Mesodermal cell (in vitro differentiated cells): Measurements from ENCODE around the gene SPATA13.

ENCODE experiments used
- H3K27ac ChIP-seq: 2 replicates; pipeline ENCODE4 v1.7.0; 2013; ENCODE audit warnings: mild to moderate bottlenecking, low read depth, low read length, moderate library complexity; ENCODE audit not compliant: severe bottlenecking
- H3K36me3 ChIP-seq: 2 replicates; pipeline ENCODE4 v1.7.1; 2013; ENCODE audit warnings: mild to moderate bottlenecking, low read length, moderate library complexity; ENCODE audit not compliant: control insufficient read depth, insufficient read depth
- H3K4me1 ChIP-seq: one replicate; pipeline ENCODE4 v1.7.1; 2013; ENCODE audit warnings: mild to moderate bottlenecking, low read length; ENCODE audit not compliant: insufficient read depth, control insufficient read depth, poor library complexity, severe bottlenecking
- H3K4me3 ChIP-seq: 2 replicates; pipeline ENCODE4 v1.7.0; 2013; ENCODE audit warnings: low read length, control low read depth, mild to moderate bottlenecking; ENCODE audit not compliant: insufficient read depth, poor library complexity, severe bottlenecking; ENCODE audit errors: extremely low read depth
- H3K9me3 ChIP-seq: 2 replicates; pipeline ENCODE4 v1.7.1; 2013; ENCODE audit warnings: mild to moderate bottlenecking, low read length, moderate library complexity; ENCODE audit not compliant: control insufficient read depth
- WGBS, 2 experiments: methylation state at CpG; one replicate each; pipeline ENCODE4 v1.1.5; 2013; ENCODE audit warnings: missing lambda C conversion rate in 2 of 2; ENCODE audit not compliant: insufficient coverage in 2 of 2; 5-methylcytosine and 5-hydroxymethylcytosine counted together

The SPATA13 gene

GRCh38 chr13:24277761-24278160, 117.2 kb downstream of the SPATA13 start:
- no peaks in the 10 kb centered on the region for H3K9me3 ChIP-seq
- H3K4me3 ChIP-seq = no peak overlapping the region
- no peak overlapping the region for H3K27ac ChIP-seq
- 88 to 90% methylated on average over 3 of the region's 6 CpGs for WGBS, 2 experiments
- peaks cover 3% of the 10 kb centered on the region for H3K36me3 ChIP-seq
- peaks cover 10% of the 10 kb centered on the region for H3K4me1 ChIP-seq

- Histone ChIP-seq H3K36me3 (peaks cover 10% of the 10 kb centered on the region), H3K27ac (no peak overlapping the region)
- 94 to 95% methylated on average over 7 of the region's 8 CpGs for WGBS, 2 experiments
Measured at GRCh38 chr13:24279327-24280110, 119.0 kb downstream of the SPATA13 start.

GRCh38 chr13:24280720-24281119, 120.2 kb downstream of the SPATA13 start:
- H3K4me3 ChIP-seq = no peak overlapping the region
- no peaks in the 10 kb centered on the region for H3K9me3 ChIP-seq
- WGBS, 2 experiments = 89 to 96% methylated on average over 6 to 7 of the region's 7 CpGs
- no peak overlapping the region for H3K27ac ChIP-seq
- peaks cover 15% of the 10 kb centered on the region for H3K36me3 ChIP-seq
- H3K4me1 ChIP-seq = peaks cover 10% of the 10 kb centered on the region

More at GRCh38 chr13:24279327-24280110, 119.0 kb downstream of the SPATA13 start:
- Histone ChIP-seq H3K4me3 (no peak overlapping the region), H3K9me3 (no peaks in the 10 kb centered on the region), H3K4me1 (peaks cover 10% of the 10 kb centered on the region)

- H3K36me3 ChIP-seq = peaks cover 20% of the 10 kb centered on the region
- WGBS, 2 experiments = 96 to 98% methylated on average over 15 to 16 of the region's 18 CpGs
- no peak overlapping the region for H3K4me3 ChIP-seq
- no peak overlapping the region for H3K27ac ChIP-seq
- no peaks in the 10 kb centered on the region for H3K9me3 ChIP-seq
- H3K4me1 ChIP-seq = peaks cover 10% of the 10 kb centered on the region
Measured at GRCh38 chr13:24281188-24282008, 120.9 kb downstream of the SPATA13 start.

- 89 to 97% methylated on average over 3 to 4 of the region's 4 CpGs for WGBS, 2 experiments
Measured at GRCh38 chr13:24282256-24282655, 121.7 kb downstream of the SPATA13 start.

GRCh38 chr13:24284889-24285565, 124.5 kb downstream of the SPATA13 start:
- H3K4me3 ChIP-seq = no peak overlapping the region
- WGBS, 2 experiments = 92 to 94% methylated on average over 10 of the region's 10 CpGs
- H3K9me3 ChIP-seq = no peaks in the 10 kb centered on the region
- peaks cover 38% of the 10 kb centered on the region for H3K36me3 ChIP-seq
- peaks cover 8% of the 10 kb centered on the region for H3K4me1 ChIP-seq
- H3K27ac ChIP-seq = no peak overlapping the region

More at GRCh38 chr13:24282256-24282655, 121.7 kb downstream of the SPATA13 start:
- Histone ChIP-seq H3K4me1 (peaks cover 10% of the 10 kb centered on the region), H3K4me3 (no peak overlapping the region), H3K27ac (no peak overlapping the region), H3K9me3 (no peaks in the 10 kb centered on the region), H3K36me3 (peaks cover 23% of the 10 kb centered on the region)

GRCh38 chr13:24286624-24287023, 126.1 kb downstream of the SPATA13 start:
- Histone ChIP-seq H3K36me3 (peaks cover 53% of the 10 kb centered on the region), H3K27ac (no peak overlapping the region), H3K4me3 (no peak overlapping the region), H3K4me1 (no peaks in the 10 kb centered on the region), H3K9me3 (no peaks in the 10 kb centered on the region)
- 94 to 99% methylated on average over 10 to 11 of the region's 11 CpGs for WGBS, 2 experiments

GRCh38 chr13:24287748-24288287, 127.3 kb downstream of the SPATA13 start:
- H3K36me3 ChIP-seq = peaks cover 56% of the 10 kb centered on the region
- 89 to 95% methylated on average over 7 of the region's 8 CpGs for WGBS, 2 experiments

GRCh38 chr13:24288870-24289269, 128.3 kb downstream of the SPATA13 start:
- Histone ChIP-seq H3K36me3 (peaks cover 55% of the 10 kb centered on the region), H3K9me3 (no peaks in the 10 kb centered on the region), H3K4me1 (no peaks in the 10 kb centered on the region), H3K4me3 (no peak overlapping the region), H3K27ac (no peak overlapping the region)
- WGBS, 2 experiments = 90 to 97% methylated on average over 2 to 4 of the region's 5 CpGs

More at GRCh38 chr13:24287748-24288287, 127.3 kb downstream of the SPATA13 start:
- Histone ChIP-seq H3K27ac (no peak overlapping the region), H3K4me1 (no peaks in the 10 kb centered on the region), H3K9me3 (no peaks in the 10 kb centered on the region), H3K4me3 (no peak overlapping the region)

- H3K27ac ChIP-seq = no peak overlapping the region
- H3K9me3 ChIP-seq = no peaks in the 10 kb centered on the region
- 91 to 95% methylated on average over 16 to 17 of the region's 20 CpGs for WGBS, 2 experiments
- H3K36me3 ChIP-seq = peaks cover 59% of the 10 kb centered on the region
- no peaks in the 10 kb centered on the region for H3K4me1 ChIP-seq
- H3K4me3 ChIP-seq = no peak overlapping the region
Measured at GRCh38 chr13:24290280-24290932, 129.9 kb downstream of the SPATA13 start.
